ENCODE data around the gene SP4.

The SP4 gene

DNA sequence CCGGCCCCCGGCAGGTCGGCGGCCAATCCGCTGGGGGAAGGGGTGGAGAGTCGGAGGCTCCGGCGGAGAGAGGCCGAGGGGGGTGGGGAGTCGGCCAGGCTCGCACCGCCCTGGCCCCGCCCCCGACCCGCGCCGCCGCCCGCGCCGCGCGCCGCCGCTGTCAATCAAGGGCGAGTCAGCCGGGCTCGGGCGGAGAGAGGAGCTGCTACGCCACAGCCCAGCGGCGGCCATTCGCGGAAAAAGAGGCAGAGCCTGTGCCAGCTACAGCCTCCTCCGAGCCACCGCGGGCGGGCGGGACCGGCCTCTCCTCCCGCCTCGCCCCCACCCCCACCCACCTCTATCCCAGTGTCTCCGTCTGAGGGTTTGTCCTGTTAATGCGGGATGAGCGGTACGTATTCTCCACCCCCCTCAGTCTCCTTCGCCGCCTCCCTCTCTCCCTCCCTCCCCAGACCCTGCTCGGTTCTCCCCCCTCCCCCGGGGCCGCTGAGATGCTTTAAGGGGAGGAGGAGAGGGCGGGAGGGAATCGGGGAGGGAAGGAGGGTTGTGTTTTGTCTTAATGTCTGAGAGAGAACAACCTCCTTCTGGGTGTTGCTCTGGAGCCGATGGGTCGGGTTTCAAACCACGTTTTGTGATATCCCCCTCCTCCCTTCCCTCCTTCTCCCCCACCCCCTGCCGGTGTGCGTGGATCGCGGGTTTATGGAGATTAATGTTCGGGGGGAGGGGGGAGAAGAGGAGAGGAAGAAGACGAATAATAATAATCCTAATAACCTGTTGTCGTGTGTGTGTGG is at the start of gene SP4:
TSS of gene SP4 (plus strand) at position 213 of the 788 bp plus-strand sequence. CDS start at position 382, 169 bp downstream.
- peak within 1 kb of the TSS; percentile 70 for H3K27ac ChIP-seq
- peak; percentile 18 for TF ChIP-seq CTCF (IDR thresholded peaks at IDR 0.05; ENCODE audit: low read depth, low read length, missing control alignments)
- no peaks in the 10 kb centered on the region for H3K36me3 ChIP-seq (replicated peaks)
- in situ Hi-C loops (cut with HindIII; ENCODE audit: low pct_ligation_motif_present, low sequenced_read_pairs): no loop called here
- peak within 1 kb of the TSS; percentile 81 for H3K4me3 ChIP-seq (ENCODE audit: low read depth, low read length)
- H3K27me3 ChIP-seq (replicated peaks): no peaks in the 10 kb centered on the region
- DNase-seq: peak; percentile 94

DNA sequence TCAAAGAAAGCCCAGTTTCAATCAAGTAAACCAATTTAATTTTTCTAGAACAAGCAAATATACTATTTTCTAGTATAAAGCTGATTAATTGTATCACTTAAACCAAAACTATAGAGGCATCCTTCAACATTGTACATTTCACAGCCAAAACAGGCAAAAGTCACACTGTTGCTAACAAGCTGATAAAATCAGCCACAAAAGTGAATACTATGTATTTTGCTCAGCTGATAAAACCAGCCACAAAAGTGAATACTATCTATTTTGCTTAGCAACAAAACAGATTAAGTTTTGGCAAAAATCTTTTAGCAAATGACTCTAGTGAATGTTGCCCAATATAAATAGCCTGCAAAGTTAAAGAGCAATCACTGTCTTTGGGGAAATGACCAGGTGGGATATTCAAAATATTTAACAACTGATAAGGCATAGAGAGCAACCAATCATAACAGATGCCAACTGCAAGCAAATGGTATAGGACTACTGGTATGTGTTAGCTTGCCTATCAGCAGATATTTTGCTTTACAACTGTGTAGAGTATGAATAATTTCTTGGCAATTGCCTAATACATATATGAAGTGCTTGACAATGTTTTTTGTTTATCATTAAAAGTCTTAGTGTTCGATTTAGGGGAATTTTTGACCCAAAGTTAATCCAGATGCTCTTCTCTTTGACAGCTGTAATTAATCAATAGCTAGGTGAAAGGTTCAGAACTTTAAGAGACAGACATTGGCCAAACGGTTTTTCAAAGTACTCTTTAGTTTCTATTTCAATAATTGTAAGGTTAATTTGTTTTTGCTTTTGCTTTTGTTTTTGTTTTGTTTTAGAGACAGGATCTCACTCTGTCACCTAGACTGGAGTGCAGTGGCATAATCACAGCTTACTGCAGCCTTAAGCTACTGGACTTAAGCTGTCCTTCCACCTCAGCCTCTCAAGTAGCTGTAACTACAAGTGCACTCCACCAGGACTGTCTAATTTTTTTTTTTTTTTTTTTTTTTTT is 44.4 kb upstream of the SP4 start:
- Histone ChIP-seq H3K4me3 (ENCODE audit: low read depth, low read length) (no peak overlapping the region), H3K36me3 (replicated peaks) (no peaks in the 10 kb centered on the region), H3K27ac (no peak overlapping the region), H3K27me3 (replicated peaks) (no peaks in the 10 kb centered on the region)
- in situ Hi-C loops (cut with HindIII; ENCODE audit: low pct_ligation_motif_present, low sequenced_read_pairs): no loop called here
- TF ChIP-seq CTCF (IDR thresholded peaks at IDR 0.05; ENCODE audit: low read depth, low read length, missing control alignments): no peak
- no peak for DNase-seq

- no peaks in the 10 kb centered on the region for H3K27me3 ChIP-seq (replicated peaks)
- DNase-seq: no peak
- no peak for TF ChIP-seq CTCF (IDR thresholded peaks at IDR 0.05; ENCODE audit: low read depth, low read length, missing control alignments)
Measured at GRCh38 chr7:21393937-21394336, 33.9 kb upstream of the SP4 start.

GRCh38 chr7:21401944-21402343 is 25.9 kb upstream of the SP4 start:
- in situ Hi-C loops (cut with HindIII; ENCODE audit: low pct_ligation_motif_present, low sequenced_read_pairs): no loop called here
- DNase-seq: no peak

More at GRCh38 chr7:21393937-21394336, 33.9 kb upstream of the SP4 start:
- no peak overlapping the region for H3K27ac ChIP-seq
- in situ Hi-C loops (cut with HindIII; ENCODE audit: low pct_ligation_motif_present, low sequenced_read_pairs): no loop called here
- no peaks in the 10 kb centered on the region for H3K36me3 ChIP-seq (replicated peaks)
- no peak overlapping the region for H3K4me3 ChIP-seq (ENCODE audit: low read depth, low read length)

More at GRCh38 chr7:21401944-21402343, 25.9 kb upstream of the SP4 start:
- no peak overlapping the region for H3K27ac ChIP-seq
- H3K27me3 ChIP-seq (replicated peaks): no peaks in the 10 kb centered on the region
- H3K4me3 ChIP-seq (ENCODE audit: low read depth, low read length): no peak overlapping the region
- no peaks in the 10 kb centered on the region for H3K36me3 ChIP-seq (replicated peaks)
- TF ChIP-seq CTCF (IDR thresholded peaks at IDR 0.05; ENCODE audit: low read depth, low read length, missing control alignments): no peak
